HEK293T (cell line): Measurements from ENCODE around the gene CMTM4.

ENCODE experiments used
- BHLHE40 ChIP-seq: fragments of 450-650 bp; IDR thresholded peaks from 2 replicates; pipeline ENCODE4 v1.6.1; 2016; ENCODE audit warnings: mild to moderate bottlenecking, moderate library complexity, borderline replicate concordance
- CTBP1 ChIP-seq: fragments of 450-650 bp; IDR thresholded peaks from 2 replicates; pipeline ENCODE4 v1.6.1; 2016; ENCODE audit warnings: borderline replicate concordance
- ELF4 ChIP-seq: fragments of 450-650 bp; IDR thresholded peaks from 2 replicates; pipeline ENCODE4 v1.6.1; 2017; ENCODE audit warnings: antibody characterized with exemption
- FOXK2 ChIP-seq: fragments of 450-650 bp; IDR thresholded peaks from 2 replicates; pipeline ENCODE4 v1.6.1; 2016; ENCODE audit warnings: mild to moderate bottlenecking
- FOXM1 ChIP-seq: fragments of 450-650 bp; IDR thresholded peaks from 2 replicates; pipeline ENCODE4 v1.6.1; 2017; ENCODE audit warnings: mild to moderate bottlenecking, borderline replicate concordance
- HDGF ChIP-seq: fragments of 450-650 bp; IDR thresholded peaks from 2 replicates; pipeline ENCODE4 v1.6.1; 2017; ENCODE audit warnings: antibody characterized with exemption, borderline replicate concordance
- L3MBTL2 ChIP-seq: fragments of 450-650 bp; conservative IDR thresholded peaks from 2 replicates; pipeline ENCODE4 v1.6.1; 2016; ENCODE audit warnings: mild to moderate bottlenecking
- NFRKB ChIP-seq: fragments of 450-650 bp; IDR thresholded peaks from 2 replicates; pipeline ENCODE4 v1.6.1; 2016; ENCODE audit warnings: mild to moderate bottlenecking, moderate library complexity
- SP1 ChIP-seq: fragments of 450-650 bp; IDR thresholded peaks from 2 replicates; pipeline ENCODE4 v1.6.1; 2017
- SUZ12 ChIP-seq: fragments of 450-650 bp; IDR thresholded peaks from 2 replicates; pipeline ENCODE4 v1.6.1; 2016; ENCODE audit warnings: mild to moderate bottlenecking
- TARDBP ChIP-seq: fragments of 450-650 bp; IDR thresholded peaks from 2 replicates; pipeline ENCODE4 v1.6.1; 2016
- TF ChIP-seq, protein P1 (sequence below): fragments of 450-650 bp; IDR thresholded peaks from 2 replicates; pipeline ENCODE4 v1.6.1; 2016

DNA sequence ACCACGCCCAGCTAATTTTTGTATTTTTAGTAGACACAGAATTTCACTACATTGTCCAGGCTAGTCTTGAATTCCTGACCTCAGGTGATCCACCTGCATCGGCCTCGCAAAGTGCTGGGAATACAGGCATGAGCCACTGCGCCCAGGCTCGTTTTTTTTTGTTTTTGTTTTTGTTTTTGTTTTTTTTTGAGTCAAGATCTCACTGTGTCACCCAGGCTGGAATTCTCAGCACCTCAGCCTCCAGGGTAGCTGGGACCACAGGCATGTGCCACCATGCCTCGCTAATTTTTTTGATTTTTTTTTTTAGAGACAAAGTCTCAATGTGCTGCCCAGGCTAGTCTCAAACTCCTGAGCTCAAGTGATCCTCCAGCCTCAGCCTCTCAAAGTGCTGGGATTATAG is 17.5 kb upstream of the CMTM4 start:
- TF ChIP-seq SUZ12 = no peak
- TF ChIP-seq CTBP1 = no peak
- TF ChIP-seq FOXK2 = no peak
- TF ChIP-seq, protein P1, sequence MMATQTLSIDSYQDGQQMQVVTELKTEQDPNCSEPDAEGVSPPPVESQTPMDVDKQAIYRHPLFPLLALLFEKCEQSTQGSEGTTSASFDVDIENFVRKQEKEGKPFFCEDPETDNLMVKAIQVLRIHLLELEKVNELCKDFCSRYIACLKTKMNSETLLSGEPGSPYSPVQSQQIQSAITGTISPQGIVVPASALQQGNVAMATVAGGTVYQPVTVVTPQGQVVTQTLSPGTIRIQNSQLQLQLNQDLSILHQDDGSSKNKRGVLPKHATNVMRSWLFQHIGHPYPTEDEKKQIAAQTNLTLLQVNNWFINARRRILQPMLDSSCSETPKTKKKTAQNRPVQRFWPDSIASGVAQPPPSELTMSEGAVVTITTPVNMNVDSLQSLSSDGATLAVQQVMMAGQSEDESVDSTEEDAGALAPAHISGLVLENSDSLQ = no peak
- no peak for TF ChIP-seq SP1
- TF ChIP-seq HDGF = no peak
- no peak for TF ChIP-seq TARDBP
- TF ChIP-seq NFRKB = no peak
- no peak for TF ChIP-seq L3MBTL2
- TF ChIP-seq BHLHE40 = no peak
- TF ChIP-seq FOXM1 = no peak
- TF ChIP-seq ELF4 = no peak
